ENCODE measurements around the gene ATP2B1.

Gene ATP2B1

DNA sequence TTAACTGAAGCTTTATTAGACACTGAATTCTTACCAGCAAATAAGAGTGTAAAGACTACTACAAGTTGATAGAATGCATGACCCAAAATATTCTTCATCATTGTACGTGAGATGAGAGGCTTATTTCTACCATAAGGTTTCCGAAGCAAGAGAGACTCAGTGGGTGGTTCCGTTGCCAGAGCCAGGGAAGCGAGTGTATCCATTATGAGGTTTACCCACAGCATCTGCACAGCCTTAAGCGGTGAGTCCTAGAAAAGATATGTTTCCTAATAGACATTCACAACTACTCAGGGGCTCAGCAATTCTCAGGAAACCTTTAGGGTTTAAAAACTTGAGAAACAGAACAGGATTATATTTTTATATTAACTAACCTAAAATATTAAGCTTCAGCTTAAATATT lies 105.0 kb downstream of the ATP2B1 start:
- in situ Hi-C loops (cut with MboI; ENCODE audit: low sequenced_read_pairs): no loop called here

DNA sequence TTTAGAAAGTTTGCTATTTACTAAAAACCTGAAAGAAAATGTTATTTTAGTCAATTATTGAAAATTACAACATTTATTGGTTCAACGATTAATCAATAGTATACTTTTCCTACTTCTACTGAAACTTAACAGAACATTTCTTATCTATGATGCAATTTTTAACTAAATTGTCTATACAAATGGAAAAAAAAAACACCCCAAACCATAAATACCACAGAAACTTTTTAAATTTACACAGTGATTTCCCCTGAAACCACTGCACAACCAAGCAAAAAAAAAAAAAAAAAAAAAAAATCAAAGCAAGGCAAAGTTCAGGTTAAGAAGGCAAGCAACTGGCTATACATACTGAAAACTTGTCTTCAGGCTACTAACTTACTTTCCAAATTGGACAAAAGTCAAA lies 110.9 kb downstream of the ATP2B1 start:
- in situ Hi-C loops (cut with MboI; ENCODE audit: low sequenced_read_pairs): no loop called here

DNA sequence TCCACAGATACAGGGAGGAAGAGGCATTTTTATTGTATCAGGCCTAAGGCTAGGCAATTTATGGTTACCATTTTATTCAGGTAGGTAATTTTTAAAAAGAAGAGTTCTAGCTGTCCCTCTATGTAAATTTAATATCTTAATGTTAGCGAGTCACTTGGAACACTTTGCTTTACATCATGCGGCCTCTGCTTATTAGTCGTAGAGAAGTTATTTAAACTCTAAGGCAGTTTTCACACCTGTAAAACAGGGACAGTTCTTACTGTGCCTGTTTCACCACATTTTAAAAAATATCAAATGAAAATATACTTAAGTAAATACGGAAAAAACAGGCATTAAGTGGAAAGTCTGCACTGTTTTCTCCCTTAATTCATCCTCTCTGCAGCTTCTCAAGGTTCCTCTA lies 111.4 kb downstream of the ATP2B1 start:
- in situ Hi-C loops (cut with MboI; ENCODE audit: low sequenced_read_pairs): no loop called here

DNA sequence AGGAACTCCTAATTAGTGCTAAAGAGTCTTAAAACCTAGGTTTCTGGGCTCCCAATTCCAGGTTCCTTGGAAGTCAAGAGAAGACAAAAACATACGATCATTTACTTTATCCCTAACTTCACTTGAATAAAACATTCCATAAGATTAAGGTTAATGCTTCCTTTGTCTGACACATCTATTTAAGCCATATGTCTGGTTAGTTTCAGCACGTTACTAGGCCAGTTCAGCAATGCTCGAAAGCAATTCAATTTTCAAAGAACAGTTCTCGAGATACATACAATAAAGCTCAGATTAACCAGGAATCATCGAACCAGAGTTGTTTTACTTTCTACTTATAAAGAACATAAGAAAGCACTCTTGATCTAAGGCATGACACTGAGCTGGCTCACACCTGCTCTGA lies 114.8 kb downstream of the ATP2B1 start:
- in situ Hi-C loops (cut with MboI; ENCODE audit: low sequenced_read_pairs): no loop called here

DNA sequence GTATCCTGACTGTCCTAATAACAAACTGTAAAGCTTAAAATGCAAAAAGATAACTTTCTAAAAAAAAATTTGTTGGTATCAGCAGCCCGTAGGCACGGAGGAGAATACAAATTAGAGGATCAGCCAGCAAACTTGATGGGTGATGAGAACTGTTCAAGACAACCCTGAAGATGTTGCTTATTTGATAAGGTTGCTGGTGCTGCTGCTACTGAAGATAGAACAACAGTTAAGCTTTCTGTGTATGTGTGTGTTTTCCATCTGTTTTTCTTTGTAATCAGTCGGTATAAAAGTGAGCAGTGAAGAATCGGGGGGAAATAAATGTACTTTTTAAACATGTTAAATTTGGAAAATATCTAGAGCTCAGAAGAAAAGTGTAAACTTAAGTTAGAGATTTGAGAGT lies 115.4 kb downstream of the ATP2B1 start:
- in situ Hi-C loops (cut with MboI; ENCODE audit: low sequenced_read_pairs): no loop called here

DNA sequence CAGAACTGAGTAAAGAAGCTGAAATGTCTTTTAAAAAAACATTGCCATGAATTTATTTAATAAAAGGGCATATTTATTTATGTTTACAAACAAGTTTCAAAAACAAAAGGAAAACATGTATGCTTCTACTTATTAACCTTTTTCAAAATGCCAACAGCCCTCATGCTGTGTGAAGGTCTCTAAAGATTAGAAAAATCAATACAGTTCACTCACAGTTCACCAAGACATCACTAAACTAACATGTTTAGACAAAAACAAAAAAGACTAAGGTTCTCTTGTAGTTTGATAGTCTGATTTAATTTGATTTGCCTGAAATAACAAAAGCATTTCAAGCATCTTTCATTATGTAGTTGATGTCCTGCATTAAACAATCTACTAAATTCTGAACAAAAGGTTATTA lies 118.9 kb downstream of the ATP2B1 start:
- in situ Hi-C loops (cut with MboI; ENCODE audit: low sequenced_read_pairs): no loop called here

DNA sequence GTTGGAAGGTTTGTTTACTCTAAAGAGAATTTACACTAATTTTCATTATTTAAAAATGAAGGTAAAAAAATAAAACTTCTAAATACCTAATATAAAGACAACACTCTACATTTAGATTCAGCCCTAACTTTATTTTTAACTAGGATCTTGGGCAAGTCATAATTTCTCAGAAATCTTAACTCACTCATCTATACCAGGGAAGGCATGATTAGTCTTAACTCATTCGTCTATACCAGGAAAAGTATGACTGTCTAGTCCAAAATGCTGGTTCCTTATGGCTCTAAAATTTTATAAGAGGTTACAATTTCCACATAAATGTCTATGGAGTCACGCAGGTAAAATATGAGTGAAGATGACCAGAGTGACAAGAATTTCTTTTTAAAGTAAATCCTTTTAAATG lies 130.1 kb downstream of the ATP2B1 start:
- in situ Hi-C loops (cut with MboI; ENCODE audit: low sequenced_read_pairs): no loop called here

DNA sequence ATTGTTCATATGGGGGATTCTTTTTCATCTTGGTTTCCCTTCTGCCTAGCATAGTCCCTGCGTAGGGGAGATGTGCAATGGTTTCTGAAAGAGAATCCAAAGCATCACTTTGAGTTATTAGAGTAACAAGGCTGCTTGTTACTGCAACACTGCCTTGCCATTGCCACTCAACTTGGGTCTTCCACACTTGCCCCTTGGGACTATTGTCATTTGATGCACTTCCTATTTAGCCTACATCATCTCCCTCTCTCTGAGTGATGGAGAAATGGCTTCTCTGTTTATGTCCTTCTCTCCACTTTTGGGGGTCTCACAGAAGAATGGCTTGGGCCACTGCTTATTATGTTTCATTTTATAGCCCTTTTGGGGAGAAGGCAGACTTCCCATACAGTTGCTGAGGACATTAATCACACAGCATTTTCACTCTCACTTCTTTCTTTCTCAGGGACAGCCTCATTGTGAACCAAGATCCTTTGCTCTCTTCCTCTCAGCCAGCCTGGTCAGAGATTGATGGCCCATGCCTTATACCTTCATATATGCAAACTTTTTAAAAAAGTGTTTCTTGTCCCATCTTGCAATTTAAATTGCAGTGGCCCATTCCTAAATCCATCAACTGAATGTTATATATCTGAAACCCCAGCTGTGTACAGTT lies 131.9 kb downstream of the ATP2B1 start:
- in situ Hi-C loops (cut with MboI; ENCODE audit: low sequenced_read_pairs): no loop called here

DNA sequence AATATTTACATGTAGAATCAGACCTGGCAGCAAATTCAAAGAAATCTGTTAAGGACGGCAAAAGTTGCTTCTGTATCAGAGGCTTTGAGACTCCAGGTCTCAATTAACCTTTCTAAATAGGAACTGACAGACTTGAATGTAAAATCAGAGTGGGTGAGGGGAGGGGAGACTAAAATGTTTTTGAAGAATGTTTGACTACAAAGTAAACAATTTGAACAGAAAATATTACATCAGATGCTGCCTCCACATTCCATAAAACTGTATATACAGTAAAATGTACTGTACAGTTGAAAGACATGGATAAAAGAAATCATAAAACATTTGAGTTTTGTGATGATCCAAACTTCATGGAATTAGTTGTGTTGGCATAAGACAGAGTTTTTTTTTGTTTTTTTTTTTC lies 133.3 kb downstream of the ATP2B1 start:
- in situ Hi-C loops (cut with MboI; ENCODE audit: low sequenced_read_pairs): no loop called here

DNA sequence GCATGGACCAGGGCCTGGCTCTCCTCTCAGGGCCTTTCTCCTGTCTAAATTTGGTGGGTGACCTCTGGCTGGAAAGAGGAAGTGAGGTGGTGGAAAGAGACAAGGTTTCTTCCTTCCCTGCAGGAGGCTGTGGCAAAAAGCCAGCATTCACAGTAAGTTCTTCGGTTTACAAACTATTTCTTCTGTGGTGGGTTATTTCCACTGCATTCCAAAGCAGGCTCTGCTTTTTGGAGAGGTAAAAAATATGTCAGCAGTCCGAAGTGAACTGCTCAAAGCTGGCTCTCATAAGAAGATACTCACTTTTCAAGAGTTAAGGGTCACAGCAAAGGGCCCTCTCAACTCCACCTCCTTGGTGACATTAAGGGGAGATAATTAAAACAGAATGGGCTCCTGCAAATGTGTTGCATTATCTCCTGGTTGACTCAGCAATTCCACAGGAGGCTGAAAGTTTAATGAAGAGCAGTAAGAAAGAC lies 133.9 kb downstream of the ATP2B1 start:
- in situ Hi-C loops (cut with MboI; ENCODE audit: low sequenced_read_pairs): no loop called here

DNA sequence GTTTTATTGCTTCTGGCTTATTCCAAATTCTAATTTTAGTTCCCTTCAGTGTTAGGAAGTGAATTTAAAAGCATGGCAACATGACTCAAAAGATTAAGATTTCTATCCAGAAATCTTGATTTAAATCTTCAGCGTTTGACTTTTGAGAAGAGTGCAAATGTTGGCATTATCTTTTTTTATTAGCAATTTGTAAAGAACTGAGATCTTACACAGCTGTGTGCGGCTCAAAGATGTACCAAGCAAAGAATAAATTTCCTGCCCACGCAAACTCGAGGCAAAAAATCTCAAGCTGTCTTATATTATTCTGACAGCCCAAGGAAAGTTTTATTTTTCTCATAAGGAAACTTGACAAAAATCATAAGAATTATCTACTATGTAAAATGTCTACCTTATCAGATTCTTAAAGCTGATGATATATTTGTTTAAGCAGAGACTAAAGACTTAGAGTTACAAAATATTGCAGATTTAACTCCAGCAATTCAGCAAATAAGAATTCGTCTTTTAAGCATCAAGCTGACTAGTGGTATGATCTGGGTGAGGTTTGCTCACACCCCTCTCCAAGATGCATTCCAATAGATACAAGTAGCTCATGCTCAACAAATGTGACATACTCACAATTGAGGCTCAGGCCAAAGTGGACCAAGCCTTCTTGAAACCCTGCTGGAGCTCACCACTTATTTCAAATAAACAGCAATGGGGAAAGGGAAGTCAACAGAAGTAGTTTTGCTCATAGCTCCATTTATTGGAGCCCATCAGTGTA lies 135.4 kb downstream of the ATP2B1 start:
- in situ Hi-C loops (cut with MboI; ENCODE audit: low sequenced_read_pairs): no loop called here

DNA sequence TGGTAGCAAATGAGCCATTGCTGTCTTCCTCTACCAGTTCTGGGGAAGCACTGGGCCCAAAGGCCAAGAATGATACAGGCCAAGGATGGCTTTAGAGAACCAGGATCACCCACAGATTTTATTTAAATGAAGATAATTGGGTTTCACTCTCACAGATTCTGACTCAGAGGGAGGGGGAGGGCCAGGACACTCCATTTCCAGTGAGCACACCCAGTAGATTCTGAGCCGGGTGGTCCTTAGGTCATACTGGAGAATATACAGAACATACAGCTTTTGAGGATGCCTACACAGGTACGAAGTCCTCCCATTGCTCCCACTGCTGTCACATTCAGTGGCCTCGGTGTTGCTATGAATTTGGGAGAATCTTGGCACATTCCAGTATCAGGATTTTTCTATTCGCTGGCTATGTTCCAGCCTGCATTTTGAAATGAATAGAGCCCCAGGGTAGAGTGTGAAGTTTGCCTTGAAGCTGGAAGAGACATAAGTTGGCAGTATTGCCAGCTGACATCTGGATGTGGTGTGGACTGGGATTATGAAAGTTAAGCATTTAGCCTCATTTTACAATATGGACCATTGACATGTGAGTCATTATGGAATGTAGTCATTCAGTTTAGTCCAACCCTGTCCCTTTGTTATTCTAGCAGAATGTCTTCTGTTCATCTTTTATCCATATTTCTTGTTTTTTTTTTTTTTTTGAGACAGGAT lies 137.0 kb downstream of the ATP2B1 start:
- in situ Hi-C loops (cut with MboI; ENCODE audit: low sequenced_read_pairs): no loop called here

DNA sequence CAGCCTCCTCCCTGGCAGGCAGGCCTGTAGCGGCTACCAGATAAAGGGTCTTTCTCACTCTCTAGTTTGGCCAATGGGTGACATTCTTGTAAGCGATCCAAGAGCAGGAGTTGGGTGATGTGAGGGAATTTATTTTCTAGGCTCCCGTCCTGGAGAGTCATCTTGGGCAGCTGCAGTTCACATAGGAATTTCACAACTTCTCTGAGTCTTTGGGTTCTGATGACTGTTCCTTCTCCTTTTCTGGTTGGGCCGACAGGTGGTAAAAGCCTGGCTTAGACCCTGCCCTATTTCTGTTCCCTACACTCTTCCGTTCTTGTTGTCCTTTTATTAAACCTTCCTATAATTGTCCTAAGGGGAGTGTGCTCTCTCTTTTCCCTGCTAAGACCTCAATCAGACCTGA lies 140.2 kb downstream of the ATP2B1 start:
- in situ Hi-C loops (cut with MboI; ENCODE audit: low sequenced_read_pairs): no loop called here

DNA sequence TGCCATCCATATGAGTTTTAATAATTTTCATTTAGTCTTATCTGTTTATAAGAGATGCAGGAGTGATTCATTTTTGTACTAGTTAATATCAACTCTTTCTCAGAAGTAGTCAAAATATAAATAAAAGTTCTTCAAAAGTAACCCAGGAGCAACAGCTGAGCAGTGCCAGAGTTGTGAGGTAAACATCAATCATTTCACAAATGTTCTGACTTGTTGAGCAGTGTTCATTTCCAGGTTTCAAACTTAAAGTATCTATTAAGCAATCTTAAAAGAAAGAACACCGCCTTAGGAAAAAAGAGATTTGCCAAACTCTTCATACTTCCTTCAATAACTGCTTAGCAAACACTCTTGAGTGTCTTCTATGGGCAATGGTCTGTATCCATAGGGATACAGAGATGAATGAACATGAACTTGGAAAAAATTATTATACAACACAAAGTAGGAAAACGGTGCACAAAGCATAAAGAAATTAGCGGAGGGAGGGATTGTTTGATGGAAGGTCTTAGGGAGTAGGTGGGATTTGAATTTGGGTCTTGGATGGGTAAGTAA lies 140.9 kb downstream of the ATP2B1 start:
- in situ Hi-C loops (cut with MboI; ENCODE audit: low sequenced_read_pairs): no loop called here

DNA sequence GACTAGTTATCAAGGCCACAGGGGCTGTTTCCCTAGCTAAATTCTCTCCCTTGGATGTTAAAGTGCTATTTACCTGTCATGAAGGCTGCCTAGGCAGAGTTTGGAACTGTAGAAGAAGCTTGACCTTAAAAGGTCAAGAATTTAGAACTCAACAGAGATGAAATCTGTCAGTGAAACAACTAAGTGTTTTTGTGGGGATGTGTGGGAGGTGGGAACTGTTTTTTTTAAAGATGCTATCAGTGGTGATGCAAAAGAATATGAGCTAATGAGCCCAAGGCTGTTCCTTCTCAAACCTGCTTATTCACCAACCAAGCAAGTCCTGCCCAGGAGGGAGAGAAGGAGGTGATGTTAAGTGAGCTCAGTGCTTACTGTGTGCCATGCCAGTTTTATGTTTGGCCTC lies 142.0 kb downstream of the ATP2B1 start:
- in situ Hi-C loops (cut with MboI; ENCODE audit: low sequenced_read_pairs): no loop called here

DNA sequence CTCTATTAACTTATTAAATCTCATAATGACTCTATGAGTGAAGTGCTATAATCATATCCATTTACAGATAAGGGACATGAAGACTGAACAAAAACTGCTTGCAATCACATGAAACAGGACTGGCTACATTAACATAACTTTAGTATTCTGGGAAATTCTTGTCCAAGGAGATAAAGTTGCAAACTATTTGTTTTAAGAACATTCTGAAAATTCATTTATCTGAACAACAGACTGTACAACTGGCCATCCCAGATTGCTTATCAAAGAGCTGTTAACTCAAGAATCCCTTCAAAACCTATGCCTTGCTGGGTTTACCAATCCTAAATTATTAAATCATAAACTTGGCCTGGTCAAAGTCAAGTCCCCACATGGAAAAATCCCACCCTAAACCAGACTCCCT lies 143.6 kb downstream of the ATP2B1 start:
- in situ Hi-C loops (cut with MboI; ENCODE audit: low sequenced_read_pairs): no loop called here

DNA sequence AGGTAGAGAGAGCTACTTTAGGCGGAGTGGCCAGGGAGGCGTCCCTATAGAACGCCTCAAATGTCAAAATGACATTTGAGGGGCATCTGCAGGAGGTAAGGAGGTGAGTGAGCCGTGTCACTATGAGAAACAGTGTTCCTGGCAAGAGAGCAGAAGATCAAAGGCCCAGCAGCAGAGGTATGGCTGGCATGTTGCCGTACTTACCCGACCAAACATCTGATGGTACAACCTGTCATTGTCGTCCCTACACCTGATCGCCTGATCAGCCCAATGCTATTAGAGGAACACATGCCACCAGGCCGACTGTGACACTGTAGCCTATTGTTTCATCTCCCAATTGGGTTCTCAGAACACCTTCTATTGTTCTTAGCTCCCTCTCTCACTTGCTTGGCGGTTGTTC lies 148.9 kb downstream of the ATP2B1 start:
- in situ Hi-C loops (cut with MboI; ENCODE audit: low sequenced_read_pairs): no loop called here

DNA sequence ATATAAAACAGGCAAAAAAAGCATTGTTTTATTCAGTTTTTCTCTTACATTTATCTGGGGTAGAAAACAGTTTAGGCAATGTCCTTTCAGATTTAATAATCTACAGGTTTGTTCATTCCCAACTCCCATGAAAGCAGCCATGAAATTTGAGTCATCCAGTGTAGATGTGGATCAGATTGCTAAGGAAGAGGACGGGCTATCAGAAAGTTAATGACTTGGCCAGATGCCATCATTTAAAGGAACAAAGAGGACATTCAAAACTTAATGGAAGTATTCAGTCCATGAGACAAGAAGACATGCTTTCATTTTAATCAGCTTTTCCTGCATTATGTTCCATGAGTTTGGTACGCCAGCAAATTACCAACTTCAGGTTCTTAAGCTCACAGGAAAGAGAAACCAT lies 151.7 kb downstream of the ATP2B1 start:
- in situ Hi-C loops (cut with MboI; ENCODE audit: low sequenced_read_pairs): no loop called here

DNA sequence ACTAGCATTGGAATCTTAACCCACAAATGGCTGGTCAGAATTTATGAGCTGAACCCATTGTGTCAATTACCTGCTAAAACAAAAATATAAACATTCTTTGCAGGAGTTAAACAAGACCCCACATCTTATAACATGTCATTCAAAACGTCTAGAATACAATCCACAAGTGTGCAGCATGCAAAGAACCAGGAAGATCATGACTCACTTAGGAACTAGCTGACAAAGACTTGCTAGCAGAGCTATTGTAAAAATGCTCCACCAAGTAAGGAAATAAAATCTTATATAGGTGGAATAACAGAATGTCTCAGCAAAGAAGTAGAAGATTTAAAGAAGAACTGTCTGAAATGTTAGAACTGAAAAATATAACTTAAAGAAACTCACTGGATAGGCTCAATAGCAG lies 156.3 kb downstream of the ATP2B1 start:
- in situ Hi-C loops (cut with MboI; ENCODE audit: low sequenced_read_pairs): no loop called here

DNA sequence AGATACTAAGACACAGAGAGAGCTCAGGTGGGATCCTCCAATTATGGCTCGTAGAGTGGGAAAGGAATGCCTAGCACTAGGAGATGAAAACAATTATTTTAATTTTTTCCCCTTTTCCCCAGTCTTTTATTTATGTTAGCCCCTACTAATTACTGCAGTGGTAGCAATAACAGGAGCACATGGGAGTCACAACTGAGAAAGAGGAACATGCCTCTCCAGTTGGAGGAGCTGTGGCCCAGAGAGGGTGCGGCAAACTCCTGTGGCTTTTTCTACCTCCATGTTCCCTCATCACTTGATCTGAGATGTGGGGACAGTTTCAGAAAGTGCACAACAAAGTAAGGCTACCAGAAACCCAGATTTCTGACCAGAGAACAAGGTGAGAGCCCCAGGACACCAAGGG lies 156.9 kb downstream of the ATP2B1 start:
- in situ Hi-C loops (cut with MboI; ENCODE audit: low sequenced_read_pairs): no loop called here

DNA sequence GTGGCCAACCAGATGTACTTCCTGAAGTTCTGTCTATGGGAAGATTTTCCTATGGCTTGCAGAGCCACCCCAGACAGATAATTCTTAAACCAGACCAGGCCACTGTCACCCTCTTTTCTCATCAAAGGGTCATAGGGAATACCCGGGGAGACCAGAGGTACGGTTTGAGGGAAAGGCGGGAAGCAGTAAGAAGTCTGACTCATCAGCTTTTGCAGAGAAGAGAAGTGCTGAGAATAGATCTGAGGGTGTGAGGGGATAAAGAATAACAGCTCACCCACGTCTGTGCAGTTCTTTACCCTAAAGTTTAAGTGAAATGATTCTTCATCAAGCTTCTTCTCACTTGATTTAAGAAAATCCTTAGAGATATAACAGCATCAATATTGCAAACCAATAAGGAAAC lies 161.5 kb downstream of the ATP2B1 start:
- in situ Hi-C loops (cut with MboI; ENCODE audit: low sequenced_read_pairs): no loop called here

DNA sequence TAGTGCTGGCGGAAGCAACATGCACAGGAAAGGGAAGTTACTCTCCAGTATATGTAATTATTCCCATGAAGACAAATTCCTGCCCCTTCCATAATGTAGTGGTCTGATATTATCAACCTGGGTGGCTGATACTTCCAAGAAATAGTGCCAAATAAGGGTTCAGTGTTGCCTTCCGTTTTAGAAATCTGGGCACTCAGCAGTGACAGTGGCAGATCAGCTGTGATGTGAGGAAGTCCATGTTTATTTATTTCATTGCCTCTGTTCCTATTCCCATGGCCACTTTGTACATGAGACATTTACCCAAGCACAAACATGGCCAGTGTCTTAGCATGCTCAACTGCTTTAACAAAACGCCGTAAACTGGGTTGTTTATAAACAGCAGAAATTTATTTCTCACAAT lies 162.5 kb downstream of the ATP2B1 start:
- in situ Hi-C loops (cut with MboI; ENCODE audit: low sequenced_read_pairs): no loop called here

All from hTERT RPE-1 (cell line).